ENCODE measurements around the gene MYBPC2. TPM values are rescaled to one million over a fixed set of nuclear protein-coding genes. Genes with fewer than 3 reads are reported as not detected.
A peak's percentile ranks its signal among the peaks of the same experiment; 100 is the strongest.

MYBPC2 gene
- total RNA-seq, 2 experiments from 2014 or later, result 0.08 TPM; not detected in 1

- no peak overlapping the region for H3K27ac Mint-ChIP-seq
- DNase-seq (peak in 1 of 14 experiments; percentile 19), ATAC-seq (ENCODE audit: poor library complexity) (no peak)
- no peak overlapping the region for H3K4me3 ChIP-seq (ENCODE audit: low read length)
- POLR2A ChIA-PET, result interaction anchor here (0.7 to 2.0 kb wide), 2 partner anchors 84 to 103 kb away, joined by 6 to 7 read pairs; partner anchors contain the start of gene NR1H2
- H3K4me3 Mint-ChIP-seq, result no peak overlapping the region
- CTCF ChIA-PET, result interaction anchor here (1.0 to 1.5 kb wide), 2 partner anchors 92 to 103 kb away, joined by 3 to 5 read pairs; no protein-coding TSS in a partner anchor
- peaks cover 5% of the 10 kb centered on the region for H3K4me1 ChIP-seq (ENCODE audit: insufficient read depth, low read length)
- peaks cover 7 to 19% of the 10 kb centered on the region in 2 experiments for H3K27me3 ChIP-seq (ENCODE audit: control insufficient read depth in 1 of 2, insufficient read depth in 2 of 2, low read length in 2 of 2)
- no peaks in the 10 kb centered on the region for H3K9me3 Mint-ChIP-seq
- intact Hi-C loops (cut with DNase I, micrococcal nuclease), result no loop called here
- no peaks in the 10 kb centered on the region for H3K36me3 ChIP-seq (ENCODE audit: insufficient read depth, low read length)
- H3K27ac ChIP-seq (ENCODE audit: low read depth in 1 of 2, low read length in 2 of 2), result no peak overlapping the region
- no peak for TF ChIP-seq CTCF (IDR thresholded peaks at IDR 0.05)
- no peaks in the 10 kb centered on the region for H3K36me3 Mint-ChIP-seq (ENCODE audit: low read depth)
- peaks cover 57% of the 10 kb centered on the region for H3K27me3 Mint-ChIP-seq
- H3K4me1 Mint-ChIP-seq (ENCODE audit: low read depth), result no peaks in the 10 kb centered on the region
- H3K9me3 ChIP-seq (ENCODE audit: control insufficient read depth in 1 of 2, insufficient read depth in 1 of 2, low read length in 2 of 2), result no peaks in the 10 kb centered on the region
Measured at GRCh38 chr19:50460161-50460765, 27.6 kb downstream of the MYBPC2 start.

- ATAC-seq (ENCODE audit: poor library complexity) (peak; percentile 90), DNase-seq (peak in 13 of 14 experiments; percentile 26 to 79 (median 45))
- Mint-ChIP-seq H3K36me3 (ENCODE audit: low read depth) (no peaks in the 10 kb centered on the region), H3K27me3 (peaks cover 51% of the 10 kb centered on the region), H3K9me3 (no peaks in the 10 kb centered on the region), H3K4me1 (ENCODE audit: low read depth) (no peaks in the 10 kb centered on the region), H3K27ac (no peak overlapping the region), H3K4me3 (no peak overlapping the region)
- CTCF ChIA-PET, result interaction anchor here (0.6 to 1.5 kb wide), 3 partner anchors 61 to 104 kb away, joined by 3 to 5 read pairs (median 3); no protein-coding TSS in a partner anchor
- Histone ChIP-seq H3K9me3 (ENCODE audit: control insufficient read depth in 1 of 2, insufficient read depth in 1 of 2, low read length in 2 of 2) (no peaks in the 10 kb centered on the region), H3K27ac (ENCODE audit: low read depth in 1 of 2, low read length in 2 of 2) (no peak overlapping the region), H3K4me1 (ENCODE audit: insufficient read depth, low read length) (peaks cover 5% of the 10 kb centered on the region), H3K27me3 (ENCODE audit: control insufficient read depth in 1 of 2, insufficient read depth in 2 of 2, low read length in 2 of 2) (peaks cover 7 to 19% of the 10 kb centered on the region in 2 experiments), H3K4me3 (ENCODE audit: low read length) (no peak overlapping the region), H3K36me3 (ENCODE audit: insufficient read depth, low read length) (no peaks in the 10 kb centered on the region)
- peak; percentile 70 for TF ChIP-seq CTCF (IDR thresholded peaks at IDR 0.05)
- POLR2A ChIA-PET, result interaction anchor here (0.7 to 2.0 kb wide), 2 partner anchors 85 to 104 kb away, joined by 6 to 7 read pairs; partner anchors contain the start of gene NR1H2
- intact Hi-C loops (cut with DNase I, micrococcal nuclease), result loop anchor here (1.0 kb wide), 3 partner anchors 92 to 104 kb away; no protein-coding TSS in a partner anchor
Measured at GRCh38 chr19:50461066-50461875, 28.6 kb downstream of the MYBPC2 start.

GRCh38 chr19:50462970-50463369 lies 30.3 kb downstream of the MYBPC2 start:
- no peaks in the 10 kb centered on the region for H3K36me3 ChIP-seq (ENCODE audit: insufficient read depth, low read length)
- H3K27me3 Mint-ChIP-seq, result peaks cover 42% of the 10 kb centered on the region
- ChIA-PET CTCF (interaction anchor here (0.8 kb wide), 1 partner anchor 96 kb away, joined by 3 read pairs; no protein-coding TSS in a partner anchor), POLR2A (interaction anchor here (1.4 kb wide), 1 partner anchor 79 kb away, joined by 4 read pairs; the partner anchor contains the start of gene POLD1)
- H3K27ac Mint-ChIP-seq, result no peak overlapping the region
- ATAC-seq (ENCODE audit: poor library complexity), result no peak
- peaks cover 4 to 13% of the 10 kb centered on the region in 2 experiments for H3K27me3 ChIP-seq (ENCODE audit: control insufficient read depth in 1 of 2, insufficient read depth in 2 of 2, low read length in 2 of 2)
- DNase-seq, result no peak
- H3K9me3 Mint-ChIP-seq, result no peaks in the 10 kb centered on the region
- H3K27ac ChIP-seq (ENCODE audit: low read depth in 1 of 2, low read length in 2 of 2), result no peak overlapping the region
- H3K4me3 ChIP-seq (ENCODE audit: low read length), result no peak overlapping the region
- H3K4me1 Mint-ChIP-seq (ENCODE audit: low read depth), result no peaks in the 10 kb centered on the region
- no peak overlapping the region for H3K4me3 Mint-ChIP-seq
- intact Hi-C loops (cut with DNase I, micrococcal nuclease), result no loop called here
- no peaks in the 10 kb centered on the region for H3K9me3 ChIP-seq (ENCODE audit: control insufficient read depth in 1 of 2, insufficient read depth in 1 of 2, low read length in 2 of 2)
- H3K36me3 Mint-ChIP-seq (ENCODE audit: low read depth), result no peaks in the 10 kb centered on the region
- H3K4me1 ChIP-seq (ENCODE audit: insufficient read depth, low read length), result peaks cover 5% of the 10 kb centered on the region
- TF ChIP-seq CTCF (IDR thresholded peaks at IDR 0.05), result no peak
